22Rv1 (cell line): ENCODE data around the gene CDK5.
"Not testable (repeated sequence)": the region's sequence is repeated elsewhere in the genome, so short reads cannot be mapped to it uniquely, and the experiment has no call there.

Experiments used
- H3K27ac ChIP-seq: fragments of 450-650 bp; 2 replicates; pipeline ENCODE4 v1.5.1; 2017
- CTCF ChIP-seq: fragments of 450-650 bp; IDR thresholded peaks from 2 replicates; pipeline ENCODE4 v1.5.1; 2017; ENCODE audit warnings: mild to moderate bottlenecking
- ZFX ChIP-seq: fragments of 450-650 bp; IDR thresholded peaks from 2 replicates; pipeline ENCODE4 v1.6.1; 2017; ENCODE audit warnings: antibody characterized with exemption, borderline replicate concordance

CDK5 gene

GRCh38 chr7:151045262-151045661 lies 12.4 kb downstream of the CDK5 start:
- no peak overlapping the region for H3K27ac ChIP-seq
- TF ChIP-seq ZFX, result no peak
- TF ChIP-seq CTCF, result no peak

GRCh38 chr7:151043959-151044358 lies 13.7 kb downstream of the CDK5 start:
- no peak overlapping the region for H3K27ac ChIP-seq
- TF ChIP-seq ZFX (no peak), CTCF (no peak)

GRCh38 chr7:151043449-151043848 lies 14.2 kb downstream of the CDK5 start:
- not testable (repeated sequence) for H3K27ac ChIP-seq

GRCh38 chr7:151040616-151041375 lies 16.9 kb downstream of the CDK5 start:
- H3K27ac ChIP-seq, result no peak overlapping the region
- TF ChIP-seq ZFX (no peak), CTCF (no peak)

GRCh38 chr7:151039850-151040548 lies 17.7 kb downstream of the CDK5 start:
- H3K27ac ChIP-seq, result peak overlapping the region; percentile 15; the same call in 1 of the 2 replicates
- TF ChIP-seq CTCF (no peak), ZFX (no peak)

- no peak for TF ChIP-seq ZFX
- no peak for TF ChIP-seq CTCF
- peak overlapping the region; percentile 15; the same call in 1 of the 2 replicates for H3K27ac ChIP-seq
These were observed 18.5 kb downstream of the CDK5 start for GRCh38 chr7:151038951-151039849.

GRCh38 chr7:151035902-151036301 lies 21.8 kb downstream of the CDK5 start:
- H3K27ac ChIP-seq, result no peak overlapping the region
- TF ChIP-seq CTCF (no peak), ZFX (no peak)
